NCI-H128 (cell line): ENCODE results near the gene IMMP2L.

Experiments used
- DNase-seq: peaks from one replicate; lab custom pipeline; 2025; ENCODE audit not compliant: unreplicated experiment; lab: John Stamatoyannopoulos, UW

IMMP2L gene

GRCh38 chr7:111113263-111114017 lies 448.9 kb downstream of the IMMP2L start:
- DNase-seq: no peak

DNA sequence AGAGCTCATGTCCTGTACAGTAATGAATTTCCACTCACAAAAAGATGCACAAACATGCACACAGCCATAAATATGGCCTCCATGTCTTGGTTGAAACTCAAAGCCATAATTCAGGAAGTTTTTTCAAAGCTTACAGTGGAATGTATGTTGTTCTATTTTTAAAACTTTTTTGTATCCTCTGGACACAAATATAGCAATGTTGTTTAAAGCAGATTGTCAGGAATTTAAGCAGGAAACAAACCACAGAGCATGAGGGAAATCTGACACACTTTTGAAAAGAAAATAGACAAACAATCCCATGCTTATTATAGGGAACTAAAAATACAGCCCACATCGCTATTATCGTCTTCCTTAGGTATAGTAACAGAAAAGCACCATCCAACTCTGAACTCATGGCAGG lies 449.9 kb downstream of the IMMP2L start:
- no peak for DNase-seq

DNA sequence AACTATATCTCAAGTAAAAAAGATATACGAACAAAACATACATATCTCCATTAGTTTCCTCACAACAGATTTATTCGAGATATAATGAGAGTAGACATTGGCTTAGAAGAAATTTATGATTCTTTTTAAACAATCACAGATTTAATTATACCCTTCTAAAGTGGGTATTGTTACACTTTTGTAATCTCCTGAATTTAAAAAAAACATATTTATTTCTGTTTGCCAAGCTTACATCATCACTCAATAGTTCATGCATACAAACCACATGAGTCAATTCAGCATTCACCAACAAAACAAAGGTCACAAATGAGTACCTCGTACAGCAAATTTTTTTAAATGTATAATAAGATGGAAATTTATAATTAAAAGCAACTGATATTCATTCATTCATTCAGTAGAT lies 453.8 kb downstream of the IMMP2L start:
- no peak for DNase-seq

DNA sequence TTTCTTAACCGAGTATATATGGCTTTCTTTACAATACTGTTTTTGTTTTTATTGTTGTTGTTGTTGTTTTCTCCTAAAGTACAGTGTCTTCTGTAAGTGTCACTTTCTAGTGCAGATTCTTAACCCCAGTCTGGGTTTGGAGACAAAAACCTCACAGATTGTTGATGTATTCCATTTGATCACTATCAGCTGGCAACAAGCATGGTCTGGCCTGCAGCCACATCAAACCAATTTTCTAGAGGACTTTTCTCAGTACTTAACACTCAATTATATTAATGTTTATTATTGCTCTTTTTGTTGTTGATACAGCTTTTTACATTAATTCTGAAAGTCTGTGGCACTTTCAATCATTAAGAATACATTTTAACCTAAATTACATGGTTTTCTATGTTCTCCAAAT lies 454.3 kb downstream of the IMMP2L start:
- no peak for DNase-seq

DNA sequence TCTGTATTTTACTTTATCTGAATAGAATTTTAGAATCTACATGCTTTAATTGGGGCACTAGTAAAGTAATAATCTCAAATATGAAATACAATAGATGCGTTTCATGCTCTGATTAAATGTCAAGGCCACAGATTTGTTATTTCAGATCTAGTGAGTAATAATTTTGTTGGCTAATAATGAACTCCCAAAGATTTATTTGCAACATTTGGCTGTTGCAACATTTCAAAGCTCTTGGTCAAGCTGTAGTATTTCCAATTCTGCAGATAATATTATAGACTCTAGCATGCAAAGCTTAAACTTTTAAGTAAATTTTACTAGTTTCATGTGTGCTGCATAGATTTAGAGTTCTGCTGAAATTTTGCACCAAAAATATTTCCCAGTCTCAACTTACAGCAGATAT lies 454.7 kb downstream of the IMMP2L start:
- DNase-seq: no peak

DNA sequence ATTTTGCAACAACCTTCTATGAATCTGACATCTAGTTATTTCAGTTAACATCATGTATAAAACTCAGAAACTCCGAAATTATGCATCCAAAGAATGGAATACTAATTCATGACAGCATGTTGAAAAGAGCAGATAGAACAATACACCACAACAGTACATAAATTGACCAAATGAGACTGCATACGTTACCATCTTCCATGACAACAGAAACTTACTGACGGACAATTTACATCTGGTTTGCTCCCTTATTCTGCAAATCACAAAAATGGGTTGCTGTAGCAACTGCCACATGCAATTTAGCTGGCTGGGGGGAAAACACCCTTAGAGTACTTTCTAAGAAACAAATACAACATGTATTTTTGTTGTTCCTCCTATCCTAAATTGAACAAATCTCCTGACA lies 457.0 kb downstream of the IMMP2L start:
- no peak for DNase-seq

GRCh38 chr7:111104710-111105109 lies 457.6 kb downstream of the IMMP2L start:
- DNase-seq: no peak

DNA sequence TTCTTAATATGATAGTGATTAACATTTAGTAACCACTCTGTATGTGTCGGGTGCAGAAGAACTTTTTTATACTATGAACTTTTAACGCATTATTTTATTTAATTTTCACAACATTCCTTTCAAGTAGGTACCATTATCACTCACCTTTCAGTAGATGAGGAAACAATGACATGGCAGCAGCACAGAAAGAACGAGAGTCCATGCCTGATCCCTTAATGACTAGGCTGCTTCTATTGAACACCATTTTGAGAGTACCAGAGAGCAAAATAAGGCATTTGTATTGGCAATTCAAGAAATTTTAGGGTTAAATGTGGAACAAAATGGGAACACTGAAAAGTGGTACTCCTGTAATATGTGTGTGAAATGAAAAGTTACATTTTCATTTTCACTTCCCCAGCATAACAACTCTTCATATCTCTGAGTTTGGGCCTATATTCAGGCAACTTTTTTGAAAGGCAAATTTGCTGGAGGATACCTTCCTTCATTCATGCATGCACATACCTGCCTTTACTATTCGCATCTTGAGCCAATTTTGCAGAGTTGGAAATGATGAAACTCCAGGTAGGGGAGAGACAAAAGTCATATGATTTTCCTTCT lies 458.5 kb downstream of the IMMP2L start:
- DNase-seq: no peak

- no peak for DNase-seq
These were observed 459.2 kb downstream of the IMMP2L start for GRCh38 chr7:111103136-111103535.

DNA sequence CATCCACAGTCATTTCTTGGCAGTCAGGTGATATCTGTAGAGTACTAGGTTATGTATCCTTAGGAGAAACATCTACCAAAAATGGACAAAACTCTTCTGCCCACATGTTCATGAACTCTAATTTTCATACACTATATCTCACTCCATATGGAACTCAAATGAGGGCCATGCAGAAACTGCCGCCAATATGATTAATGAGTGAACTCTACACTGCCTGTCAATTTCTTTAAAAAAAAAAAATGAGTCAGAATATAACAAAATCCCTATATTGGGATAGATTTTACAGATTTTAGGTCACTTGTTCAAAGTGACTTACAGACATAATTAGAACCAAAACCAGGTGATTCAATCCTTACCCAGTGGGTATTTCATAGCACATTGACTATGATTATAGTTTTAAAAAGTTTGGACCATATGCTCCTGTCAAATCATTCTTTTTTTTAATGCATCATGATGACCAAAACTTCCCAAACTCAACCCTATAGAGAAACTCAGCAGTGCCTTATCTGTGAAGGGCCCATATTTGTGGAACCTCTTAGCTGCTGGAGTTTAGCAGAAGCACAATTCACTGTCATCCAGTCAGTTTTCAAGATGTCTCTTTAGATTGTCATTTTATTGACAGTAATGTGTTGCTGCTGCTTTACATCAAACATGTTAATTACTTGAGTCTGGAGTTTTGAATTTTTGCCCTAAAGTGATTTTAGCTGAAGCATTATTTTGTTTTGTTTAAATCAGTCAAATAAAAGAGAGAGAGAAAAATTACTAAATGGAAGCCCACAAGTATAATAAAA lies 460.2 kb downstream of the IMMP2L start:
- no peak for DNase-seq

GRCh38 chr7:111098926-111099250 lies 463.4 kb downstream of the IMMP2L start:
- DNase-seq: no peak

DNA sequence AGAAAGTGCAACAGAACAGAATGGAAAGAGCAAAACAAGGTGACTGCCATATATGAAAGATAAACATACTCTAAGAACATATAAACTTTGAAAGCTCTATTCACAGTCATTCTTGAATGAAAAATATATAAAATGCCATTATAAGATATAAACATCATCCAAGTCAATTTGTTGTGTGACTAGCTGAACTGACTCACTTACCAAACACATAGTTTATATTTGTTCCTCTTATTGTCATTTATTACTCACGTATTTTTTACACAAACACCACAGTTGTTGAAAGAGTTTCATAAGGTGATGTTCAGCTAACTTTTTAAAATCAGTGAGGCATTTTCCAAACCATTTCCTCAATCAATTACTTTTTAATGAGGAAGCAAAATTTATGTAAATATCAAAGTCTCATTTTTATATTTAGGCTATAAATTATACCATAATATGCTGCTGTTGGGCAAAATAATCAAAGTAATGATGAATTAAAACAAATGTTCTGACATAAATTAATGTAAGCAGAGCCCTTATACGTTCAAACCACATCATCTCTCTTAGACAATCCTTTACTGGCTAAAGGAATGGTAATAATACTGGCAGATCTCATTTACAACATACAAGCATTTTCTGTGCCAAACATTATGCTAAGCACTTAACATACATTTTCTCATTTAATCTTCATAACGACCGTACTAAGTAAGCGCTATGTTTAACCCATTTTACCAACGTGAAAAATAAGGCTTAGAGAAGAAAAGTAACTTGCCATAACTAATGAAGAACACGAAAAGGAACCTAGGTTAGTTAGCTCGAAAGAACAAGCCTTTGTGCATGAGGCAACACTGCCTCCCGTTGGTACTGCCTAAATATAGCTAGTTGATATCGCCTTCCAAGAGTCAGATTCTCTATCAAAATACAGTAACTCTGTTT lies 464.0 kb downstream of the IMMP2L start:
- DNase-seq: no peak

- DNase-seq: no peak
These were observed 465.3 kb downstream of the IMMP2L start for GRCh38 chr7:111096997-111097396.

DNA sequence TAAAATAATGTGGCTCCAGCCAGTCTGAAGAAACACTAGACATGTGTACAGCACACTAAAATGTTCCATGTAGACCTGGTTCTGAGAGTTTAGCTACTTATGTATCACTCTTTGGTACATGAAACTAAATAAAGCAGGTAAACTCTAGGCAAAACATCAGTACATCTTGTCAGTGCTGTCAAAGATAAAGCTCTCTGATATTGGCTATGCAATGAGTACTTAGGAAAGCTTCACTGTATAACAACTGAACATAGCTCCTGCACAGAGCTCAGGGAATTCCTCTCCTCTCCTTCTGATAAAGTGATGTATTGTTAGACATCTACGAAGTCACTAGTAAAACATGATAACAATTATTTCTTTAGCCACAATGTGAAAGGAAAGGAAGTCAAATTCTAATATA lies 467.9 kb downstream of the IMMP2L start:
- no peak for DNase-seq

- DNase-seq: no peak
These were observed 468.8 kb downstream of the IMMP2L start for GRCh38 chr7:111093496-111093895.

DNA sequence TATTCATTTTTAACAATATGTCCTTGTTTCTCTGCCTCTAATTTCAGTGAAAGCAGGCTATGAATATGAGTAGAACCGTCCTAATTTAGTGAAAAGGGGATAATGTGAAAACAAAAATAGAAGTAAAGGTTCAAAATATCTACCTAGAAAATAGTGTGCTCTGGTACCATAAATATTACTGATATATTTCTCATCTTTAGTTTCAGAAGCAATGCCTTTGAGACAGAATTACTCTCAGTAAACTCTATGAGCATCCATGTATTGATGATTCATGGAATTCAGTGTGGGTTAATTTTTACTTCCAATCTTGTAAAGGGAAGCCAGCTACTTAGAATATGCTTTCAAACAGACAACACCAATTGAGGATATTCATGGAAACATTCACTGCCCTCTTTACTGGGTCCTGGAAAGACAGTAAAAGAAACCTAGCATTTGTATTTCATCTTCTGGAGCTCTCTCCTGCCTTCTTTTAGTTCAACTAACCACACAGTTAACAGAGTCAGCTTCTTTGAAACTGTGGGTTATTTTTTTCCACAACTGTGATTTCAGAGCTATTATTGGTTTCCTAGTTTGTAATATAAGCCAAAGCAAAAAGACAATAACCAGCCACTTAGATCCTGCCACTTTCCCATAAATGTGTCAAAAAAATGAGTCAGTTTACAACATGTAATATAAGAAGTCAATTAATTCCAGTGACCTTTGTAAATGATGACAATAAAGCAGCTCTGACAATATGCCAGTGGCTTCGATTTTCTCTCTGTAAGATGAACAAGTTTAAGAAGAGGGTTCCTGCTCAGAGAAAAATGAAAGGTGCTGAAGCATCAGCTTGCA lies 469.7 kb downstream of the IMMP2L start:
- no peak for DNase-seq

- DNase-seq: no peak
These were observed 470.5 kb downstream of the IMMP2L start for GRCh38 chr7:111091593-111092358.

GRCh38 chr7:111090846-111091245 lies 471.4 kb downstream of the IMMP2L start, which contains the start of gene LRRN3:
Gene LRRN3, plus strand, starts transcription at chr7:111091127. Its CDS starts 31,646 bp downstream, at chr7:111122773.
- DNase-seq: no peak

GRCh38 chr7:111089822-111090426 lies 472.4 kb downstream of the IMMP2L start:
- DNase-seq: no peak
